DLD1 (cell line): ENCODE data around the gene INPP4A.
"Not testable (repeated sequence)": the region's sequence is repeated elsewhere in the genome, so short reads cannot be mapped to it uniquely, and the experiment has no call there.

Experiments
- in situ Hi-C: cut with HindIII; loops from 2 replicates; pipeline ENCODE4 v1.10.0; 2017; ENCODE audit warnings: low sequenced_read_pairs

The INPP4A gene

DNA sequence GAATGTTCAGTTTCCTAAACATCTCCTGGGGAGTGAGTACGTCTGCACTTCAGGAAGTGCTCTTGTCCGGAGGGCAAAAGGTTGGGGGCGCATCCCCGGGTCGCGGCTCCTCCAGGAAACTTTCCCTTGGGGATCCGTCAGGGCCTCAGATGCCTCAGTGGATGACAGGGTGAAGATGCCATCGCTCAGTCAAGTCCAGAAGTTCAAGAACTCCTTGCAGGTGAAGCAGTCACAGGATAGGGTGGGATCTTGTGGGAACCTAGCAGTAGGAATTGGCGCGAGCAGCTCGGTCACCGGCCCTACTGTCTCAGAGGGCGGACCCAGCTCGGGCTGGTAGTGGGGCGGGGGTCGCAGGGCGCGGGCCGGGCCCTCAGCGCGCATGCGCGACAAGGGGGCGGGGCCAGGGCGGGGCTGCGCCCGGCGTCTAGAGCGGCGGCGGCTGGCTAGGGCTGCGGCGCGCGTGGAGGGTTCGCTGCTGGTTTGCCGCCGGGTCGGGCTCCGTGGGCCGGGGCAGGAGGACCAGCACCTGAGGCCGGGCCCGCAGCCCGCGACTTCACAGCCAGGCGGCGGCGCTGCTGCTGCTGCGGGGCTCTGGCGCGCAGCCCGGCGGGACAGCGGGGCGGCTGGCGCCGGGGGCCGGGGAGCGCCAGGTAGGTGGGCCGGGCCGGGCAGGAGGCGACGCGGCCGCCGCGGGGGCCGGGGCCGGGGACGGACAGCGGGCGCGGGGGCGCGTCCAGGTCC, at the start of gene INPP4A:
Gene INPP4A, plus strand, starts transcription at position 423 of the 741 bp plus-strand sequence. CDS start 75,191 bp downstream, outside the sequence.
- in situ Hi-C loops: no loop called here

DNA sequence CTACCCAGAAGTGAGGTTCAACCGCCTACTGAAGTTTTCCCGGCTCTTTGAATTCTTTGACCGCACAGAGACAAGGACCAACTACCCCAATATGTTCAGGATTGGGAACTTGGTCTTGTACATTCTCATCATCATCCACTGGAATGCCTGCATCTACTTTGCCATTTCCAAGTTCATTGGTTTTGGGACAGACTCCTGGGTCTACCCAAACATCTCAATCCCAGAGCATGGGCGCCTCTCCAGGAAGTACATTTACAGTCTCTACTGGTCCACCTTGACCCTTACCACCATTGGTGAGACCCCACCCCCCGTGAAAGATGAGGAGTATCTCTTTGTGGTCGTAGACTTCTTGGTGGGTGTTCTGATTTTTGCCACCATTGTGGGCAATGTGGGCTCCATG, 48.7 kb upstream of the INPP4A start:
- in situ Hi-C loops: no loop called here

DNA sequence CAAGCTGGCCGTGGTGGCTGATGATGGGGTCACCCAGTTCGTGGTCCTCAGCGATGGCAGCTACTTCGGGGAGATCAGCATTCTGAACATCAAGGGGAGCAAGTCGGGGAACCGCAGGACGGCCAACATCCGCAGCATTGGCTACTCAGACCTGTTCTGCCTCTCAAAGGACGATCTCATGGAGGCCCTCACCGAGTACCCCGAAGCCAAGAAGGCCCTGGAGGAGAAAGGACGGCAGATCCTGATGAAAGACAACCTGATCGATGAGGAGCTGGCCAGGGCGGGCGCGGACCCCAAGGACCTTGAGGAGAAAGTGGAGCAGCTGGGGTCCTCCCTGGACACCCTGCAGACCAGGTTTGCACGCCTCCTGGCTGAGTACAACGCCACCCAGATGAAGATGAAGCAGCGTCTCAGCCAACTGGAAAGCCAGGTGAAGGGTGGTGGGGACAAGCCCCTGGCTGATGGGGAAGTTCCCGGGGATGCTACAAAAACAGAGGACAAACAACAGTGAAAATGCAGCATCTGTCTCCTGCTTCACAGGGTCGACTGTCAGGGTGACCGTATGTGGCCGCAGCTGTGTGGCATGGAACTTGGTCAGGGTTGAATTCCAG, 47.8 kb upstream of the INPP4A start:
- in situ Hi-C loops: no loop called here

DNA sequence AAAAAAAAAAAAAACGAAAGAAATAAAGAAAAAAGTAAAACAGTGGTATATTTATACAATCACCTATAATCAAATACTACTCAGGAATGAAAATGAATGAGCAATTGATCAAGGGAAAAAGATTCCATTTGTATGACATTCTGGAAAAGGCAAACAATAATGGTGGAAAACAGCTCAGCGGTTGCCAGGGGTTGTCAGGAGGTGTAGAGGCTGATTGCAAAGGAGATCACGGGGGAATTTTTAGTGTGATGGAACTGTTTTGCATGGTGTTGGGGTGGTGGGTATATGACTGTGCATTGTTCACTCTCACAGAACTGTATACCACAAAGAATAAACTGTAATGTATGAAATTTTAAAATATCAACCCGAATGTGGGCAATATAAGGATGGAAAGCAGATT, 45.5 kb upstream of the INPP4A start:
- in situ Hi-C loops: no loop called here

DNA sequence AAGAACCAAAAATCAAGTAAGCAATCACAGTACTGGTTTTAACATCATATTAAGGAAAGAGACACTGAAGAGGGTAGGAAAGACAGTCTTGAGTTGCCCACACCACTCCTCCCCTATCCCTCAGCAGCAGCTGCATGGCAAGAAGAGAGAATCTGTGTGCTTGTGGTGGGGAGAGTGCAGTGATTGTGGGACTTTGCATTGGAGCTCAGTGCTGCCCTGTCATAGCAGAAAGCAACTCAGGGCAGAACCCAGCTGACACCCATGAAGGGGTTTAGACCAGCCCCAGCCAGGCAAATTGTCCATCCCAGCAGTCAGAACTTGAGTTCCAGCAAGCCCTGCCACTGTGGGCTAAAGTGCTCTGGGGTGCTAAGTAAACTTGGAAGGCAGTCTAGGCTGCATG, 40.8 kb upstream of the INPP4A start:
- in situ Hi-C loops: no loop called here

DNA sequence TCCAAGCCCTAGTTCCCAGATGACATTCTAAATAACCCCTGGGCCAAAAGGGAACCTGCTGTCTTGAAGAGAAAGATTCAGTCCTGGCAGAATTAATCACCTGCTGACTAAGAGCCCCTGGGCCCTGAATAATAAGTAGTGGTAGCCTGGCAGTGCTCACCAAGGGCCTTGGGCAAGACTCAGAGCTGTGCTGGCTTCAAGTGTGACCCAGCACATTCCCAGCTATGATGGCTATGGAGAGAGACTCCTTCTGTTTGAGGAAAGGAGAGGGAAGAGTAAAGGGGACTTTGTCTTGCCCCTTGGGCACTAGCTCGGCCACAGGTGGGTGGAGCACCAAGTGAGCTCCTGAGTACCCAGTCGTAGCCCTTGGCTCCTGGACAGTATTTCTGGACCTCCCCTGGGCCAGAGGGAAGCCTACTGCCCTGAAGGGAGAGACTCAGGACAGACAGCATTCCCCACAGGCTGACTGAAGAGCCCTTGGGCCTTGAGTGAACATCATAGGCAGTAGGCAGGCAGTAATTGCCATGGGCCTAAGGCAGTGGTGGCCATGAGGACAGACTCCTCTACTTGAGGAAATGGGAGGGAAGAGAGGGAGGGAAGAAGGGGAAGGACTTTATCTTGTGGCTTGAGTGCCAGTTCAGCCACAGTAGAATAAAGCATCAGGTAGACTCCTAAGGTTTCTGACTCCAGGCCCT, 40.0 kb upstream of the INPP4A start:
- in situ Hi-C loops: no loop called here

DNA sequence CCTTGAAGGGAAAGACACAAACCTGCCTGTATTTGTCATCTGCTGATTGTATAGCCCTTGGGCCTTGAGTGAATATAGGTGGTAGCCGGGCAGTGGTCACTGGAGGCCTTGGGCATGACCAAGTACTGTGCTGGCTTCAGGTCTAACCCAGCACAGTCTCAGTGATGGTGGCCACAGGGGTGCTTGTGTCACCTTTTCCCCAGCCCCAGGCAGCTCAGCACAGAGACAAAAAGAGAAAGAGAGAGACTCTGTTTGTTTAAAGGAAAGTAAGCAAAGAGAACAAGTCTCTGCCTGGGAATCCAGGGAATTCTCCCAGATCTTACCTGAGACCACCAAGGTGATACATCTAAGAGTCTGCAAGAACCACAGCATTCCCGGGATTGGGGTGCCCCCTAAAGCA, 39.4 kb upstream of the INPP4A start:
- in situ Hi-C loops: no loop called here

DNA sequence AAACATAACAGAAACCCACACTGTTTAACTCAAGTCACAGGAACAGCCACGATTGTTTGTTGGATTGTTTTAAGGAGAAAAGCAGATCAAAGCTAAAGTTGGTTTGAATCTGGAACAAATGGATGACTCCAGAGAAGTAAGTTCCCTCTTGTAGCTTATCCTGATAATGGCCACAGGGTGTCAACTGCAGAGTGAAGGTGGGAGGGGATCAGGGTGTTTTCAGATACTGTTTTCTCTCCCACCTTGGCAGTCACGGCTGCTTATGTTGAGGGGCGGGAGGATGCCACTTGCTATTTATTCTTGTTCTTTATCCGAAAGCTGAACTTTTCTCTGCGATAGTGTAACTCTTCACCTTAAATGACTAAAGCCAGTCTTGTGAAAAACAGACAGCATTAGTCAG, 36.5 kb upstream of the INPP4A start:
- in situ Hi-C loops: no loop called here

DNA sequence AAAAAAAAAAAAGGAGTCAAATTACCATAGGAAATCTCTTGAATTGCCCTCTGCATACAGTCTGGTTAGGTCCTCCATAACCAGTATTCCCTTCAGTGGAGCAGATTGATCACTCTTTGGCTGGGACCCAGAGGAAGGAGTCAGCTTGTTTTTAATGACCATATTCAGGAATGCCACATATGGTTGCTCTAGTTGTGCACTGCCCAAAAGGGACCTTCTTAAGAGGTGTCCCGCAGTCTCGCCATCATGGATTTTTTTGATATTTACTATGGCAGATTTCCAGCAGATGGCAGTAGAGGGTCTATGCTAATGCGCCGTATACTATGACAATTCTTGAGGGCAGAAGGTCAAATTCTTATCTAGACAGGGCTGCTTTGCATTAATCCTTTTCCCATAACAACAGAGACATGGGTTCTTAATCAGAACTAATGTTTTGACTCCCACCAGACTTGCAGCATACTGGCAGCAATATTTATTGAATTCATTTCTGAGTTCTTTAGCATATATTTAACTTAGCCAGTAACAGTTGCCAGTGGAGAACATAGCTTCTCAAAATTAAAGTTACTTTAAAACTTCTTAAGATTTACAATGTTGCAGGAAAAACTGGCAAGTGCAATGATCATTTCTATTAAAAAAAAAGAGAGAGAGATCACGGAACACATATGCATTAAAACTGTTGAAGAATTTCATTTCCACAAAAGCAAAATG, 31.8 kb upstream of the INPP4A start:
- in situ Hi-C loops: no loop called here

DNA sequence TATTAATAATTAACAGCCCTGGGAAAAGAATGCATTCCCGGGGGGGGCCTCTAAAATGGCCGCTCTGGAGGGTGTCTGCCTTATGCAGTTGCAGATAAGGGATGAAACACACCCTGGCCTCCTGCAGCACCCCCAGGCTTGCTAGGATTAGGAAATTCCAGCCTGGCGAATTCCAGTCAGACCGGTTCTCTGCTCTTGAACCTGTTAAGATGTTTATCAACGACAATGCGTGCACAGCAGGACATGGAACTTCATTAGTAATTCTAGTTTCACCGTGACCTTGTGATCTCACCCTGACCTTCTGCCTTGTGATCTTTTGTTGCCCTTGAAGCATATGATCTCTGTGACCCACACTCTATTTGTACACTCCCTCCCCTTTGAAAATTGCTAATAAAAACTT, 30.4 kb upstream of the INPP4A start:
- in situ Hi-C loops: not testable (repeated sequence)

DNA sequence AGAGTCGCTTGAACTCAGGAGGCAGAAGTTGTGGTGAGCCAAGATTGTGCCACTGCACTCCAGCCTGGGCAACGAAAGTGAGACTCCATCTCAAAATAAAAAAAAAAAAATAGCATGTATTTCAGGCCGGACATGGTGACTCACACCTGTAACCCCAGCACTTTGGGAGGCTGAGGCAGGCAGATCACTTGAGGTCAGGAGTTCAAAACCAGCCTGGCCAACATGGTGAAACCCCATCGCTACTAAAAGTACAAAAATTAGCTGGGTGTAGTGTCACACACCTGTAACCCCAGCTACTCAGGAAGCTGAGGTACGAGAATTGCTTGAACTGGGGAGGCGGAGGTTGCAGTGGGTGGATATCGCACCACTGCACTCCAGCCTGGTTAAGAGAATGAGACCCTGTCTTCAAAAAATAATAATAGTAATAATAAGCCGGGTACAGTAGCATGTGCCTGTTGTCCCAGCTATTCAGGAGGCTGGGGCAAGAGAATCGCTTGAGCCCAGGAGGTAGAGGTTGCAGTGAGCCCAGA, 28.9 kb upstream of the INPP4A start:
- in situ Hi-C loops: not testable (repeated sequence)

DNA sequence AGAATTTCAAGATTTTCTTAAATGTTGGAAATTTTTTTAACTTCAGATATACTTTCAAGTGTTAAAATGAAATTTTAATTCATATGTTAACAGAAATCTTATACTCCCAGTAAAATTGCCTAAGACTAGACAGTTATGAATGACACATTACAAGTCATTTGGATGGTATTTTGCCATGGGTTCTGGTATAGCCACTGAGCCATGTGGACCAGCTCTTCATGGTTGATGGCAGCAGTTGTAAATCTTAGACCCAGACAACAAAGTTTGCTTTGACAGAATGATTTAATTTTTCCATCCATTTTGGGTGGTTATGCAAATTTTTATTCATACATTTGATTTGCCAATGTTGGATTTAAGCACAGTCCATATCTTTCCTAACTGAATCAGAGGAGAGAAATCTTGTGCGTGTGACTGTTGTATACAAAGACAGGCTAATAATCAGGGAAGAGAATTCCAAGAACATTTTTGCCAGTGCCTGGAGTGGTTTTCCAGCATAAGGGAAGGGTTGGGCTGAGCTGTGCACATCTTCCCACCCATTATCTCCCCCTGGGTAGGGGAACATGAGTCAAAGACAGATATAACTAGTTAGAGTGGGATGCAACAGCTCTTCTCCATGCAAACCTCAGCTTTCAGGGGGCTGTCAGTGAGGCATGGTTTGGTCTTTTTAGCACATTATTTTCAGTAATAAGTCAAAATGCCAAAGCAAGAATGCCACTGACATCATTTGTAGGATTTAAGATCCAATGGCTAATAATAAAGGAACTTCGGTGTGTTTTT, 28.1 kb upstream of the INPP4A start:
- in situ Hi-C loops: no loop called here

DNA sequence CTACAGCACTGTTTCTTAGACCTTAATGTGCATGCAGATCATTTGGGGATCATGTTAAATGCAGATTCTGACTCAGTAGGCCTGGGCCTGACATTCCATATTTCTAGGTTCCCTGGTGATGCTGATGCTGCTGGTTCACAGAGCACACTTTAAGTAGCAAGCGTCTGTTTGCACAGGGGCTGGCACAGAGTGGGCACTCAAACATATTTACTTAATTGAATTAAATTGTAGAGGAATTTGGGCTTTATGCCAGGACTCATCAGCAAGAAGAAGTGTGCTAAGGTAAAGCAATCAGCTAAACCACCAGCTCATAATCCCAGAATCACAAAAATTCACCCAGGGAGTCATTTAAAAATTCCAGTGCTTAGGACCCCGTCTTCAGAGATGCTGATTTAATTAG, 25.1 kb upstream of the INPP4A start:
- in situ Hi-C loops: no loop called here

DNA sequence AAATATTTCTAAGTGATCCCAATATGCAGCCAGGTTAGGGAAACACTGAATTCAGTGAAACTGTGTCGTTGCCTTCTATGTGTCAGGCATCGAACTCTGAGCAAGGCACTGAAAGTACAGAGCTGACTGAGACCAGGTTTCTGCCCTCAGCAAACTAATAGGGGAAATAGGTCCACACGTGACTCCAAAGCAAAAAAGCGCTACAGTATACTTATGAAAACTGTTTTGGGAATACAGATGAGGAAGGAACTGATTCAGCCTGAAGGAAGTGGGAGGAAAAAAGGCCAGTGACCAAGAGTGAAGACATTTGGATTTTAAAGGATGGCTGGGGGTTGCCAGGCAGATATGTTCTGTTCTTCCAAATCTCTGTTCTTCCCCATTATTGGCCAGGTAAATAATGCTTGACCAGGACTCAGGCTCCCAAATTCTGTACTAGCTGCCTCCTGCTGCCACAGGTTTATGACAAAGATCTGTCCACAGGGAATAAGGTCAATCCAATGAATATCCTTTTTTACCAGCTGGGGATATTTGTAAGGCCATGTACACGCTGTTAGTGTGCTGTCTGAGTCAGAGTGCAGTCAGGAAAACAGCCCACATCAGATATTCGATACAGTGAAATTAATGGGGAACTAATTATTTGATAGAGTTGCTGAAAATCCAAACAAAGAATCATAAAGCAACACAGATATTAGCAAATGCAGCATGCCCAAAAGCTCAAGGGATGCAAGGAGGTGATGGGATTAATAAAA, 24.5 kb upstream of the INPP4A start:
- in situ Hi-C loops: no loop called here

DNA sequence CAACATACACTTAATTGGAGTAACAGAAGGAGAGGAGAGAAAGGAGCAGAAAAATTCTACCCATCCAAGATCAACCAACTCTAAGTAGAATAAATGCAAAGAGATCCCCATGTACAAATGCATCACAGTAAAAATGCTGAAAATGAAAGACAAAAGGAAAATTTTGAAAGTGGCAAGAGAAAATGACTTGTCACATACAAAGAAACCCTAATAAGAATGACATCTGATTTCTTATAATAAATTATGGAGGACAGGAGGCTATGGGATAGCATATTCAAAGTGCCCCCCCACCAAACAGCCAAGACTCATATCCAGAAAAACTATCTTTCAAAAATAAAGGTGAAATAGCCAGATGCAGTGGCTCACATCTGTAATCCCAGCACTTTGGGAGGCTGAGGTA, 22.2 kb upstream of the INPP4A start:
- in situ Hi-C loops: no loop called here

DNA sequence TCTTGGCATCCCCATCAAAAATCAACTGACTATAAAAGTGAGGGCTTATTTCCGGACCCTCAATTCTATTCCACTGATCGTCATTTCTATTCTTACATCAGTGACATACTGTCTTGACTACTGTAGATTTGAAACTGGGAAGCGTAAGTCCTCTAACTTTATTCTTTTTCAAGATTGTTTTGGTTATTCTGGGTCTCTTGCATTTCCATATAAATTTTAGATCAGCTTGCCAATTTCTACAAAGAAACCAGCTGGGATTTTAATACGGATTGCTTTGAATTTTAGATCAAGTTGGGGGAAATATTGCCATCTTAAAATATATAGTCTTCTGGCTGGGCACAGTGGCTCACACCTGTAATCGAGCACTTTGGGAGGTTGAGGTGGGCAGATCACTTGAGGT, 17.9 kb upstream of the INPP4A start:
- in situ Hi-C loops: no loop called here

DNA sequence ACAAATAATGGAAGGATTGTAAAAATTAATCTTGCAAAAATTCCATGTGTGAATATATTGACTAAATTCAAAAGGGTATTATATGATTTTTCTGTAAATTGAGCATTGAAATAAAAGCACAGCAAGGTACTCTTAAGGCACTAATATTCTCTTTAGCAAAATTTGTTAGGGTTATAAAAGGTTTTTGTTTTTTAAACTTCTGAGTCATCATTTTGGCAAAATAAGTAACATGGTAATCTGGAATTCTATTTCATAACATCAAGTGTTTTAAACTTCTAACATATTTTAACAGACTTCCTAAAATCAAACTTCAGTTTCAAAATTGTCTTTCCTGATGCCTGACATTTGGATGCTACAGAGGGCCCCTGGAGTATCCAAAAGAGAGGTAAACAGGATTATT, 12.5 kb upstream of the INPP4A start:
- in situ Hi-C loops: no loop called here

DNA sequence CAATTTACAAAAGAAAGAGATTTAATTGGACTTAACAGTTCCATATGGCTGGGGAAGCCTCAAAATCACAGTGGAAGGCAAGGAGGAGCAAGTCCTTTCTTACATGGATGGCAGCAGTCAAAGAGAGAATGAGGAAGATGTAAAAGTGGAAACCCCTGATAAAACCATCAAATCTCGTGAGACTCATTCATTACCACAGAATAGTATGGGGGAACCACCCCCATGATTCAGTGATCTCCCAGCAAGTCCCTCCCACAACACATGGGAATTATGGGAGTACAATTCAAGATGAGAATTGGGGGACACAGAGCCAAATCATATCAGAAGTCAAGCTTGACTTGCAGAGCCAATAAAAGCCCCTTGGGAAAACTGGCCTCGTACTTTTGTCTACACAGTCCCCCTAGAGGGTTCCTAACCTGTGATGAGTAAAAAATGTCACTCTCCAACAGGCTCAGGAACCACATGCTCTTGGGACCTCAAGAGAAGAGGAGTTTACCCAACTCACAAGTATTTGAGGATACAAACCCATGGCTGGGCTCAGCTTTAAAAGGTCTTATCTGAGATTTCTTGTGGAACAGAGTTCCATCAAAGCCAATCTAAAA, 11.2 kb upstream of the INPP4A start:
- in situ Hi-C loops: no loop called here

DNA sequence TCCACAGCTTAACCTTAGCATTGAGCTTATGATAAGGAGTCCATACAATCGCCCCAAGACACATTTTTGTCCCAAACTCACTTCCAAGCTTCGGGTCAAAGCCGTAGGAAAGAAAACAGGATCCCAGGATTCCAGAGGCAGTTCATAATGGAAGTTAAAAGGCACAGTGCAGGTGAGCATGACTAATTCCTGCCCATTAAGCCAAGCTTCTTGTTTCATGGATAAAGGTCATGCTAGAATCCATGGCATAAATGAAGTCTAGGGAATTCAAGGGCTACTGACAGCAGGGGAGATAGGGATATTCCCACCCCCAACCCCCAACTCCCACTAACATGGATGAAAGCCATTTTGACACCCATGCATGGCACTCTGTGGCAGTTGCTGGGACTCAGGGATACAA, 10.2 kb upstream of the INPP4A start:
- in situ Hi-C loops: no loop called here
